PC-9 (cell line): Measurements from ENCODE around the gene FBXO38. TPM values are rescaled to one million over a fixed set of nuclear protein-coding genes. Genes with fewer than 3 reads are reported as not detected.

Experiments
- BruUV-seq: library from RNA; stranded (reverse); fragments of 400-500 nt; replicated peaks from 2 replicates; lab custom pipeline; 2021; lab: Mats Ljungman, UMichigan
- CTCF ChIA-PET: fragments of 300-600 bp; sonication (Branson Sonifier 250); formaldehyde crosslinking; loops from one replicate; lab custom pipeline; 2022; ENCODE audit warnings: antibody characterized with exemption; lab: Charles Lee
- POLR2A ChIA-PET: fragments of 300-600 bp; sonication (Branson Sonifier 250); formaldehyde crosslinking; loops from one replicate; lab custom pipeline; 2022; ENCODE audit warnings: antibody characterized with exemption; ENCODE audit not compliant: unreplicated experiment; lab: Charles Lee
- DNase-seq, 2 experiments: peaks; one replicate each; pipeline versions ENCODE4 v3.0.0 to v3.0.0-alpha.2; 2015 to 2022; ENCODE audit warnings: mixed read lengths in 1 of 2
- H2AFZ ChIP-seq: fragments of 200-600 bp; sonication (generic); 2 replicates; pipeline ENCODE4 v1.8.1; 2017; ENCODE audit warnings: antibody characterized with exemption
- H3F3A ChIP-seq: fragments of 200-600 bp; sonication (generic); 2 replicates; pipeline ENCODE4 v1.8.1; 2017; ENCODE audit warnings: antibody characterized with exemption, mild to moderate bottlenecking, low read depth; ENCODE audit not compliant: insufficient read depth
- H3K27ac ChIP-seq: fragments of 200-600 bp; sonication (generic); 2 replicates; pipeline ENCODE4 v1.6.1; 2016; ENCODE audit warnings: mixed run types
- H3K27me3 ChIP-seq: fragments of 200-600 bp; sonication (generic); 2 replicates; pipeline ENCODE4 v1.6.1; 2016; ENCODE audit warnings: low read depth, mixed run types; ENCODE audit not compliant: insufficient read depth
- H3K36me3 ChIP-seq: fragments of 200-600 bp; sonication (generic); 2 replicates; pipeline ENCODE4 v1.6.1; 2016; ENCODE audit warnings: low read depth, mixed run types
- H3K4me1 ChIP-seq: fragments of 200-600 bp; sonication (generic); replicated peaks from 2 replicates; pipeline ENCODE4 v1.6.1; 2016; ENCODE audit warnings: mixed run types; ENCODE audit not compliant: insufficient read depth
- H3K4me2 ChIP-seq: fragments of 200-600 bp; sonication (generic); 2 replicates; pipeline ENCODE4 v1.6.1; 2017; ENCODE audit warnings: mixed run types
- H3K4me3 ChIP-seq: fragments of 200-600 bp; sonication (generic); 2 replicates; pipeline ENCODE4 v1.6.1; 2016; ENCODE audit warnings: mixed run types
- H3K79me2 ChIP-seq: fragments of 200-600 bp; sonication (generic); 2 replicates; pipeline ENCODE4 v1.6.1; 2017; ENCODE audit warnings: low read depth, mixed run types
- H3K9me2 ChIP-seq: fragments of 200-600 bp; sonication (generic); 2 replicates; pipeline ENCODE4 v1.8.1; 2017; ENCODE audit warnings: mild to moderate bottlenecking; ENCODE audit not compliant: insufficient read depth
- H3K9me3 ChIP-seq: fragments of 200-600 bp; sonication (generic); 2 replicates; pipeline ENCODE4 v1.8.1; 2016; ENCODE audit warnings: low read depth; ENCODE audit not compliant: insufficient read depth
- H4K20me1 ChIP-seq: fragments of 200-600 bp; sonication (generic); 2 replicates; pipeline ENCODE4 v1.8.1; 2017; ENCODE audit not compliant: insufficient read depth
- CTCF ChIP-seq: fragments of 200-600 bp; sonication (generic); conservative IDR thresholded peaks from 2 replicates; pipeline ENCODE4 v1.6.1; 2017; ENCODE audit warnings: mixed run types, antibody characterized with exemption, mild to moderate bottlenecking, moderate library complexity
- EZH2 ChIP-seq: fragments of 200-600 bp; sonication (generic); IDR thresholded peaks from 2 replicates; pipeline ENCODE4 v1.8.0; 2017; ENCODE audit warnings: antibody characterized with exemption, low read depth
- intact Hi-C: fragments of 100-400 bp; cut with micrococcal nuclease; formaldehyde crosslinking; loops from one replicate; pipeline ENCODE4 v1.10.0; 2022; ENCODE audit not compliant: unreplicated experiment
- total RNA-seq: library from RNA; stranded (reverse); gene quantifications from 2 replicates; pipeline ENCODE4 v1.2.3, GENCODE V29; 2021

FBXO38 gene
- total RNA-seq, 1 experiment from 2014 or later, result 49.8 TPM

- Histone ChIP-seq H2AFZ (no peak overlapping the region), H3K36me3 (peaks cover 34% of the 10 kb centered on the region; the same call in 1 of the 2 replicates), H3K4me2 (no peak overlapping the region), H3K9me2 (no peaks in the 10 kb centered on the region), H3K4me1 (no peaks in the 10 kb centered on the region), H3K27ac (no peak overlapping the region), H3F3A (no peaks in the 10 kb centered on the region), H4K20me1 (peaks cover 9% of the 10 kb centered on the region; the same call in 1 of the 2 replicates), H3K4me3 (no peak overlapping the region), H3K27me3 (no peaks in the 10 kb centered on the region), H3K79me2 (no peaks in the 10 kb centered on the region), H3K9me3 (no peaks in the 10 kb centered on the region)
- ChIA-PET POLR2A (no interaction called here), CTCF (interaction anchor here (0.6 kb wide), 1 partner anchor 20 kb away, joined by 7 read pairs; no protein-coding TSS in a partner anchor)
- BruUV-seq, result no TSS peak
- intact Hi-C loops, result no loop called here
- no peak for TF ChIP-seq EZH2
- no peak for TF ChIP-seq CTCF
- DNase-seq, result no peak
Observed at GRCh38 chr5:148418511-148418910, 34.8 kb downstream of the FBXO38 start.

- POLR2A ChIA-PET, result no interaction called here
Observed at GRCh38 chr5:148421661-148422060, 37.9 kb downstream of the FBXO38 start.

GRCh38 chr5:148425808-148426207, 42.0 kb downstream of the FBXO38 start:
- BruUV-seq, result no TSS peak
- ChIA-PET CTCF (no interaction called here), POLR2A (no interaction called here)
- Histone ChIP-seq H3K4me3 (no peak overlapping the region), H3K4me2 (no peak overlapping the region), H3K9me3 (no peaks in the 10 kb centered on the region; the same call in 1 of the 2 replicates), H3K9me2 (no peaks in the 10 kb centered on the region), H3K36me3 (peaks cover 46% of the 10 kb centered on the region), H3K27ac (no peak overlapping the region), H3K79me2 (no peaks in the 10 kb centered on the region), H3K27me3 (no peaks in the 10 kb centered on the region), H2AFZ (no peak overlapping the region), H3K4me1 (no peaks in the 10 kb centered on the region), H3F3A (no peaks in the 10 kb centered on the region), H4K20me1 (peaks cover 5% of the 10 kb centered on the region; the same call in 1 of the 2 replicates)
- intact Hi-C loops, result no loop called here
- TF ChIP-seq CTCF, result no peak
- TF ChIP-seq EZH2, result no peak
- DNase-seq, result no peak

More at GRCh38 chr5:148421661-148422060, 37.9 kb downstream of the FBXO38 start:
- H3K9me3 ChIP-seq, result no peaks in the 10 kb centered on the region
- H3K4me1 ChIP-seq, result no peaks in the 10 kb centered on the region
- CTCF ChIA-PET, result no interaction called here
- H3K9me2 ChIP-seq, result no peaks in the 10 kb centered on the region
- TF ChIP-seq EZH2 (no peak), CTCF (no peak)
- H4K20me1 ChIP-seq, result peaks cover 9% of the 10 kb centered on the region; the same call in 1 of the 2 replicates
- H3K27me3 ChIP-seq, result no peaks in the 10 kb centered on the region
- intact Hi-C loops, result no loop called here
- no peaks in the 10 kb centered on the region for H3K79me2 ChIP-seq
- H3K4me2 ChIP-seq, result no peak overlapping the region
- BruUV-seq, result no TSS peak
- H3F3A ChIP-seq, result no peaks in the 10 kb centered on the region
- H3K36me3 ChIP-seq, result peaks cover 41% of the 10 kb centered on the region
- no peak overlapping the region for H3K4me3 ChIP-seq
- H2AFZ ChIP-seq, result no peak overlapping the region
- DNase-seq, result no peak
- H3K27ac ChIP-seq, result no peak overlapping the region
